Activated T-cell treated with anti-CD3 and anti-CD28 coated beads, Interleukin-2, amount 50 U/mL, for 48 hours (primary cell): ENCODE data around the gene GRK4.
A peak's percentile ranks its signal among the peaks of the same experiment; 100 is the strongest.

ENCODE experiments used
- DNase-seq, 2 experiments: peaks; one replicate each; pipeline ENCODE4 v3.0.0-alpha.2; 2020

Gene GRK4

DNA sequence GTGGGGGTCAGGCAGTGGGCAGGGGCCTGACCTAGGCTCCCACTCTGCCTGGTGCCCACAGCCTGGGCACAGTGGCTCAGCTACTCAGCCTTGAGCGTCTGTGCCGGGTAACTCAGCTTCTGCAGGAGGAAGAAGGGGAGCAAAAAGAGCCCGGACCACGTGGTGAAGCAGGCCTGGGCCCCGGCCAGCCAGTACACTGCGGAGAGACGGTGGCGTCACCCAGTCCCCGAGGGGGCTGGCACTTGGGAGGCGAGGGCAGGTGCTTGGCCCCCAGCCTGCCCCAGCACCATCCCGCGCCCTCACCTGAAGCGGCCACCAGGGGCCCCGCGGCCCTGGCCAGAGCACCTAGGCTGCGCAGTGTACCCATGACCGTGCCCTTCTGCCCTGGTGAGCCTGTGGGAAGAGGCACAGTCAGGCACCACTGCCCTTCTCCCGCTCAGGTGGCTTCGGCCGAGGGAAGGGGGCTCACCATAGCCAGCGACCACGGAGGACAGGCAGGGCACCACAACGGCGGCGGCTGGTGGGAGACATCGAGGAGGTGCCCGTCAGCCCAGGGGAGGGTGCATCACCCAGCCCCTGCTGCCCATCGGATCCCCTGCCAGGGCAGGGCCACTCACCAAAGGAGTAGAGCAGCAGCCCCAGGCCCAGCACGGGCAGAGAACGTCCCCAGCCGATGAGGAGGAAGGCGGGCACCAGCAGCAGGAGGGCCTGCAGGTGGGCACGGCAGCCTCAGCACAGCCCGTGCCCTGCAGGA lies 32.4 kb upstream of the GRK4 start:
- DNase-seq, result peak in 1 of 2 experiments; percentile 27

DNA sequence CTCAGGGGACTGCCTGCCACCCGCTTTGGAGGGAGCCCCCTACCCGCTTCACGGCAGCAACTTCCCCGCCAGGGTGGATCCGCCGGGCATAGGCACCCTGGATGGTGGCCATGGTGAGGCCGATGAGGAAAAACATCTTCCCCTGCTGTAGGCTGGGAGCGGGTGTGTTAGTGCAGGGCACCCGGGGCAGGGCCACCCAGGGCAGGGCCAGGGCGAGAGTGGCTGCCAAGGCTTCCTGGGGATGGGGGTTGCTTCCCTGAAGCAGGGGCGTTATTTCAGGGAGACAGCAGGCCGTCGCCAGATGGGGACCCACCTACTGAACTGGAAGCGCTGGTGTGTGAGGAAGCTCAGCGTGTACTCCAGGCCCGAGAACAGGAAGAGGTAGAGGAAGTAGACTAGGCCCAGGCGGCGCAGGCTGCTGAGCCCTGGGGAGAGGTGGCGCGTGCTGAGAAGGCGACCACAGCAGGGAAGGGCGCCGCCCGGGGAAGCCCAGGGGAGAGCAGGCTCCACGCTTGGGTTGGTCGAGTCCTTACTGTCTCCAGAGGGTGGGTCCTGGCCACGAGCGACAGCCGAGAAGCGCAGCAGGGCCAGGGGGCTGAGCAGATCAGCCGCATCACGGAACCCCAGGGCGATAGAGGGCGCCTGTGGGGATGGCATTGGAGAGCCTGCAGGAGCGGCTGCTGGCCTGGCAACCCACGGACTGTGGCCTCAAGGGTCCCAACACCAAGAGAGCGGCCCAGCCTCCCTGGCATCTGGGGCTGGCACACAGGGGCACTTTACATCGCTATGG lies 31.7 kb upstream of the GRK4 start:
- peak; percentile 66 to 76 for DNase-seq

DNA sequence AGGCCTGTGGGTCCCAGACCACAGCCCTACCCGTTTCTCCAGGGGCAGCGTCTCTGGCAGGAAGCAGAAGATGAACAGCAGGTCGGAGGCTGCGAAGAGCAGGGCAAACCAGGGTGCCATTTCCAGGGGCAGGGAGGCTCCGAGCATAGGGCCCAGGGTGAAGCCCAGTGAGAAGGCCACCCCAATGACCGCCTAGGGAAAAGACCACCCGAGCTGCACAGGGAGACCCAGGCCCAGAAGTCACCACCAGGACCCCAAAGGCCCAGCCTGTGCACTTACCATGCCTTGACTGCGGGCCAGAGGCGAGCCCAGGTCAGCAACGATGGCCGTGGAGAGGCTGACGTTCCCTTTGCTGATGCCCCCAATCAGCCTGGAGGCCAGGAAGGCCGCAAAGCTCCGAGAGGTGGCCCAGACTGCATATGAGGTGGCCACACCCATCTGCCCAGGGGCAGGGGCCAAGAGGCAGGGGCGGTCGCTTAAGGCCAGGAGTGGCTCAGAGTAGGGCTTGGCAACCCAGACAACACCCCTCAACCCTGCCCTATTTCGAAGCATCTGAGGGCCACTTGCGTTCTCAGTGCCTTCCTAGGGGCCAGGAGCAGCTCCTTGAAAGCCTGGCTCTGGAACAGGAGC lies 30.9 kb upstream of the GRK4 start:
- DNase-seq, result no peak

DNA sequence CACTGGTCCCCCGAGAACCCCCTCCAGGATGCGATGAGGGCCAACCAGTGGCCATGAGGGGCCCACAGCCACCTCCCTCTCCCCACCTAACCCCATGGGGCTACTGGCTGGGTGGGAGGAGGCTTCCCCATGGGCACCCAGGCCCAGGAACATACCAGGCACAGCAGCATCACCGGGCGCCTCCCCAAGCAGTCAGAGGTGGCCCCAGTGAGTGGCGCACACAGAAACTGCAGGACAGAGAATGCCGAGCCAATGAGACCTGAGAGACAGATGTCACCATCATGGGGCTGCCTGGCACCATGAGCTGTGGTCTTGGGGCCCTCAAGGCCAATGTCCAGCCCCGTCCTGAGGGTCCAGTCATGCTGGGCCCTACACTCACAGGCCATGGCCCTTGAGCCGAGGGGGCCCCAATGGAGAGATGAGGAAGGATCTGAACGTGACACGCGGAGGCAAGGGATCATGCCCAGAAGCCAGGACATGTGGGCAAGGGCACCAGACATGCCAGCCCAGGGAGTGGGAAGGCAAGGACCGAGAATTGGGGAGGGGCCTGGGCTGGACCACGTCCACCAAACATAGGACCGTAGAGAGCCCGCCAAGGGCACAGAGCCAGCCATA lies 30.3 kb upstream of the GRK4 start:
- peak; percentile 52 to 55 for DNase-seq

DNA sequence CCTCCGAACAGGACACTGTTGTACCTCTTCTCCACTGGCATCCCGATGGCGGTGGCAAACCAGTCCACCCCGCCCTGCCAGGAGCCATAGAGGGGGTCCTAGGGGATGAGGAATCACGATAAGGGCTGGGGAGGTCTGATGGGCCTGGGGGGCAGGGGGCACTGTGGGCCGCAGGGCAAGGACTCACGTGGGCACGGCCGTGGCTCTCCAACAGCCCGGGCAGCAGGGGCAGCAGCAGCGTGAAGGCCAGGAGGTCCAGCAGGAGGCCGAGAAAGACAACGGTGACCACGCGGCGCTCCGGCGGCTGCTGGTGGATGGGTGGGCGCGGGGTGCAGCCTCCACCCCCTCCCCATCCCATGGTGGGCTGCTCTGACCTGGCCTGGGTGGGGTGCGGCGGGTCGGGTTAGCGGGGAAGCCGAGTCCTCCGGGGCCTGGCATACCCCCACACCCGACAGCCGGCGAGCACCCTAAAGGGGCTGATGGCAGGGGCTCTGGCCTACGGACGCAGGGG lies 29.8 kb upstream of the GRK4 start:
- DNase-seq, result peak in 1 of 2 experiments; percentile 39

DNA sequence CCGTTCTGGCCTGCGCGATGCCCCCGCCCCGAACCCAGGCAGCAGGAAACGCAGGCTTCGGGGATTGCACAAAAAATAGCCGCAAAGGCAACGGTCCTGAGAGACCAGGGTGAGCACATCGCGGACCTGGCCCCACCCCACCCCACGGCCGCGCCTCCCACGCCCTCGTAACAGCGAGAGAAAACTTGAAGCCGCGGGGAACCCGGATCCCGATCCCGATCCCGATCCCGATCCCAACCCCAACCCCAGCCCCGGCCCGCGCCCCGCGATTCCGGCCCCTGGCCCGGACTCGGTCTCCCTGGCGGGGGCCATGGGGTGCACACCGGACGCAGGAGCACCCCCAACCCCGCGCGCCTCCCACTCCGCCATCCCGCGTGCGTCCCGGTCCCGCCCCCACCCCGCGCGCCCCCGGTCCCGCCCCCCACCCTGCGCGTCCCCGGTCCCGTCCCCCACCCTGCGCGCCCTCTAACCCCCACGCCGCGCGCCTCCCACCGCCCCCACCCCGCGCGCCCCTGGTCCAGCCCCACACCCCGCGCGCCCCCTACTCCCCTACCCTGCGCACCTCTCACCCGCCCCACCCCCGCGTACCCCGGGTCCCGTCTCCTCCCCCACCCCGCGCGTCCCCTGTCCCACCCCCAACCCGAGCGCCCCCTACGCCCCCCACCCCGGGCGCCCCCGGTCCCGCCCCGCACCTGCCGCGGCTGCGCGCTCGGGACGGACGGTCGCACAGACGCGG lies 29.1 kb upstream of the GRK4 start:
- peak; percentile 62 to 69 for DNase-seq

DNA sequence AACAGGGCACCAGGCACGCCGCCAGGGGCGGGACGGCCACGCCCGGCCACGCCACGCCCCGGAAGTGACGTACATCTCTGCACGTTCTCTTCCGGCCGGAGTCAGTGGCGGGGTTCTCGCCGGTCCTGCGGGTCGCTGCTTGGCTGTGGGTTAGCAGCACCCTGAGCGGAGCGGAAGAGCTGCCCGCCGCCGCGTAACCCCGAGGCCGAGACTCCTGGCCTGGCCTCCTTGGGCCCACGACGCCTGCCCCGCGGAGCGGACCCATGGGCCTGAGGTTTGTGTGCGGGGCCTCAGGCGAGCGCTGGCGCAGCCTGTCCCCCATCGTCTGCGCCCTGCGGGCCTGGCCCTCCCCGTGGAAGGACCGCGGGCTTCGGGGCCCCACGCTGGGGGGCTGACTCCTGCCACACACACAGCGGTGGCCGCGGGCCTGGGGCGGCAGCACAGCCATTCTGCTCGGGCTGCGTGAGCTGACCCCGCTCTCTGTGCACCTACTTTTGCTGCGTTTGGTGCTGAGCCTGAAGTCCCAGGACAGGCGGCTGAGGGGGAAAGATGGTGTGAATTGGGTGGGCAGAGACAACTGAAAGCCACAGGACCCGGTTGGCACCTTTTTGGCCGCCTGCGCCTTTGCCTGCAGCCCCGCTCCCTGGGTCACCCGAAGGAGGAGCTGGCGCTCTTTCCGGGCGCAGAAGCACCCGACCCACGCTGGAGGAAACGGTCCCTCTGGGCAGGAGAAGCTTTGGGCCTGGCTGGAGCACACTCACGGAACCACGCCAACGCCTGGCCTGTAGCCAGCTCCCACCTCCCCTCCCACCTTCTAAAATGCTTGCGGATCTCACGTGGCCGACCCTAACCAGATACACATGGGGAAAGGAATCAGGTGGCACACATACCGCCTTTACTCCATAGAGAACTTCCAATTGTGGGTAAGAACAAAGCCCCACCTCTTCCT lies 28.3 kb upstream of the GRK4 start:
- DNase-seq, result peak; percentile 97 to 98

DNA sequence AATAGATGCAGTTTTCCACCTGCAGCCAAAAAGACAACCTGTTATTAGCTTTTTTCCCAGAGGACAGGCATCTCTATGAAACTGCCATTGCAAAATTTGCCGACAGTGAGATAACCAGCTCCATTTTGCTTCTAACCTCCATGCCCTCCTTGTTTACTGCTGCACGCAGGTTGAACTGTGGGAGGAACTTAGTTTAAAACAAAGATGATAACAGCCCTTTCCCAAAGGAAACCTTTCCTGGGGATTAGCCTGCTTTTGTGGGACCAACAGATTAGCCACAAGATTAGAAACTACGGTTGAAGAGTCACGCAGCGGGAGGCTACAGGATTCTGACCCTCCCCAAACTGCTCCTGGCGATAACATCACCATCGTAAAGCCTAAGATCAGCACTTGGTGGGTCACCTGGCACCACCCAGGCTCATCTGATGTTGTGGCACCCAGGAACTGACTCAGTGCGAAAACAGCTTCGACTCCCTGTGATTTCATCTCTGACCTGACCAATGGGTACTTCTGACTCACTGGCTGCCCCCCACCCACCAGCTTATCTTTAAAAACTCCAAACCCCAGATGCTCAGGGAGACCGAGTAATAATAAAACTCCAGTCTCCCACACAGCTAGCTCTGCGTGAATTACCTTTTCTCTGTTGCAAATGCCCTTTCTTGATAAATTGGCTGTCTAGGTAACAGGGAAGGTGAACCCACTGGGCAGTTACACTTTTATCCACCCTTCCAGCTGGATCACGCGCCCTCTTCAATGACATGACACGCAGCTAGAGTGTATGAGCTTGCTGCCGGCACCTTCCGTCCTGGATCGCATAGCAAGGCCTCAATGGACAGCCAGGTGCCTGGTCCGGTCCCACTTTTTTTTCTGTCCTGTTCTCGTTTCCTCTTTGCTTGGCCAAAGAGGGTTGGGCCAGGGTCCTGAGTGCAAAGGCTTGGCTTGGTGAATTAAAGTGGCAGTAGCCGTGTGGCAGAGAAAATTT lies 27.3 kb upstream of the GRK4 start:
- peak; percentile 84 to 88 for DNase-seq

DNA sequence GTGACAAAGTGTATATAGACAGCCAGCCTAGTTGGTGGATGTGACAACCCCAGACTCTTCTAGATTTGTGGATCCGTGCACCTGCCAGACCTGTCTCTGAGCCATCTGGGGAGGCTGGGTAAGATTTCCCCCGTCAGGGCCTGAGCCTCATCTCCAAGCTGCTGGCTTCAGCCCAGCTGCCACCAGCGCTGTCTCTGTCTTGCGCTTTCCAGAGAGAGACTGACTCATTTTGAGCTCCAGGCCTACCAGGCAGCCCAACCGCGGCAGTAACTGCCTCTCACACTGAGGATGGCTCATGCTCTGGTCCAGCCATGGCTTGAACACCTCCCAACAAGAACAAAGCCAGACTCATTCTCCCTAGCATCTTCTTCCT lies 26.6 kb upstream of the GRK4 start:
- DNase-seq, result peak; percentile 79 to 83

DNA sequence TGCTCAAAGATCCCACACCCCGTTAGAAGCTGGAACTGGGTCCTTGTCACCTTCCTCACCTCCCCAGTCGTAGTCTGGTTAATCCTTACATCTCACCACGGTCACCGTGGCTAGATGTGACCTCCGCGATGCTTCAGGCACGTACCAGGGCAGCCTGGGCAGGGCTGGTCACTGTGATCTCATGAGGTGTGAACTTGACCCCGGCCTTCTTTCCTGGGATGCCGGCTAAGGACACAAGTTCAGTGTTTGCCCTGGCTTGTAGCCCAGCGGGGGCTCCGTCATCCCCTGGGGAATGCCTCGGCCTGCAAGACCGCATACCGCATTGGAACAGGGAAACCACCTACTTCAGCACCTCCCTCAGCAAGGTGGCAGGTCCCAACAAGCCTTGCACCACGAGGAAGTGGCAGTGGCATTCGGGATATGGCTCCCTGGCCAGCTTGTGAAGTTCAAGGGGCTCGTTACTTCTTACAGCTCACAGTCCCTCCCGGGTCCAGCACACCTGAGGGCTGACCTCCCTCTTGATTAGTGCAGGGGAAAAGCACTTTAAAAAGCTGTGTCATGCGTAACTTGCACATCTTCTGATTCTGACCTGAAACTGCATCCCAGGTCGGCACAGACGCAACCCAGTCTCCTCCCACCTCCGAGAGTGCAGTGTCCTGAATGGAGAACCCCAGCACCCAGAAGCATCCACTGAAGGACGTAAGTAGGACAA lies 26.1 kb upstream of the GRK4 start:
- DNase-seq, result peak; percentile 53 to 56

DNA sequence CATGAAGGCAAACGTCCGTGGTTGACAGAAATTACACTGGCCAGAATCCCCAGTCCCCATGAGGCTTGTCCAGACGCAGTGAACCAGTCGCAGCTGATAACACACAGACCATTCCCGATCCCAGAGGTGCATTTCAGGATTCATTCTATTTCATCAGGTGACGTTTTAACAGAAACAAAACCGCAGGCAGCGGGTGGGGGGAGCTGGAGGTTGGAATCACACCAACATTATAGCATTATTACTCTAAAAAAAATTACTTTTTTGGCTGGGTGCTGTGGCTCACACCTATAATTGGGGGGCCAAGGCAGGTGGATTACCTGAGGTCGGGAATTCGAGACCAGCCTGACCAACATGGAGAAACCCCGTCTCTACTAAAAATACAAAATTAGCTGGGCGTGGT lies 25.4 kb upstream of the GRK4 start:
- DNase-seq, result peak in 1 of 2 experiments; percentile 16

DNA sequence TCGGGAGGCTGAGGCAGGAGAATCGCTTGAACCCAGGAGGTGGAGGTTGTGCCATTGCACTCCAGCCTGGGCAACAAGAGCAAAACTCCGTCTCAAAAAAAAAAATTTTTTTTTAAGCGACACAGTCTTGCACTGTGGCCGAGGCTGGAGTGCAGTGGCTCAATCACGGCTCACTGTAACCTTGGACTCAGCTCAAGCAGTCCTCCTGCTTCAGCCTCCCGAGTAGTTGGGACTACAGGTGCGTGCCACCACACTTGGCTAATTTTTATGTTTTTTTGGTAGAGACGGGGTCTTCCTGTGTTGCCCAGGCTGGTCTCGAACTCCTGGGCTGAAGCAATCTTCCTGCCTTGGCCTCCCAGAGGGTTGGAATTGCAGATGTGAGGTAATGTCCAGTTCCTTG lies 25.0 kb upstream of the GRK4 start:
- peak; percentile 15 to 17 for DNase-seq

DNA sequence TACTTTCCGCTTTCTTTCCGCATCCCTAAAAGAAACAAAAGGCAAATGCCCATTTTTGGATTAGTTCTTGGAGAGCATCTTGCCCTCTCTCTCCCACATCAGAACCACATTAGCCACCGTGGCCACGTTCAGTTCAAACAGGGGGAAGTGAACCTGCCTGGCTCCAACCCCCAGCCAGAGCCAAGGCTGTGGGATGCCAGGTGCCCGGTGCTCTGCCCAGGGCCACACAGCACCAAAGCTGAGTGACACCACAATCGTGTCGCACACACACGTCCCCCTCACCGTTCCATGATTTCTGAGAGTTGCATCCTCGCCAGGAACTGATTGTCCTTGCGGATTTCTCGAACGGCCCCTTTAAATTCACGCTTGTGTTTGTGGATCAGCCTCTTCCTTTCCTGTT lies 24.5 kb upstream of the GRK4 start:
- DNase-seq, result peak; percentile 18 to 22

DNA sequence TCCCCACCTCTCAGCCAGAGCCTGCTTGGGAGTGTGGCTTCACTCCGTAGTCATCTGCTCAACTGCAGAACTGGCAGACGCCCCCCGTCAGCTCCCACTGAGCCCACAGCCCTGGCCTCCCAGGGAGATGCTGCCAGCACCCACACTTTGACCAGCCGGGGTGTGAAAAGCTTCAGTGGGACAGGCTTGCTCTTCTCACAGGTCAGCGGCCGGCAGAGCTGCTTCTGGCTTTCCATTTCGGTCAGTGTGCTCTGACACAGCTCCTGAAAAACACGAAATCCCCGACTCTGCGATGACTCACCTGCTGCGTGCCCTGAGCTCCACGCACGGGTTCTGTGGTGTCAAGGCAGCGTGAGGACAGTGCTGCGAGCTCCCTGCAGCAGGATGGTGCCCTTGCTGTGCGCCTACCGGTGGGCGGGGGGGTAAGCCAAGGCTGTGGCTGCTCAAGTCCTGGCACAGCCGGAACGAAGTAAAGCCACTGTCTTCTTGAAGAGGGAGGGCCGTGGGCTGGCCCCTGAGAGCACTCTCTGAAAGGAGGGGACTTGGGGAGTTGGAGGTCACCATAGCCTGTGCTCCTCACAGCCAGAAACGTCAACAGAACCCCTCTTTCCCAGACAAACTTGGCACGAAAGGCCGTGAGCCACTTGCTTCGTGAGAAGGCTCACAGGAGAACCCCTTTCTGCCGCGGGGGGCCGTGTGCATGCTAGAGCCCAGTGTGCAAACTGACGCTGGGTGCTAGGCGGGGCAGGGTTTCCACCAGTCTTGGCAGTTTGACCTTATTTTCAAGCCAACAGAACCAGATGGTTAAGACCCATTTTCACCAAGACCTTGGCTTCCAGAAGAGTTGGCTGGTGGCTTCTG lies 23.8 kb upstream of the GRK4 start:
- peak; percentile 43 to 50 for DNase-seq

DNA sequence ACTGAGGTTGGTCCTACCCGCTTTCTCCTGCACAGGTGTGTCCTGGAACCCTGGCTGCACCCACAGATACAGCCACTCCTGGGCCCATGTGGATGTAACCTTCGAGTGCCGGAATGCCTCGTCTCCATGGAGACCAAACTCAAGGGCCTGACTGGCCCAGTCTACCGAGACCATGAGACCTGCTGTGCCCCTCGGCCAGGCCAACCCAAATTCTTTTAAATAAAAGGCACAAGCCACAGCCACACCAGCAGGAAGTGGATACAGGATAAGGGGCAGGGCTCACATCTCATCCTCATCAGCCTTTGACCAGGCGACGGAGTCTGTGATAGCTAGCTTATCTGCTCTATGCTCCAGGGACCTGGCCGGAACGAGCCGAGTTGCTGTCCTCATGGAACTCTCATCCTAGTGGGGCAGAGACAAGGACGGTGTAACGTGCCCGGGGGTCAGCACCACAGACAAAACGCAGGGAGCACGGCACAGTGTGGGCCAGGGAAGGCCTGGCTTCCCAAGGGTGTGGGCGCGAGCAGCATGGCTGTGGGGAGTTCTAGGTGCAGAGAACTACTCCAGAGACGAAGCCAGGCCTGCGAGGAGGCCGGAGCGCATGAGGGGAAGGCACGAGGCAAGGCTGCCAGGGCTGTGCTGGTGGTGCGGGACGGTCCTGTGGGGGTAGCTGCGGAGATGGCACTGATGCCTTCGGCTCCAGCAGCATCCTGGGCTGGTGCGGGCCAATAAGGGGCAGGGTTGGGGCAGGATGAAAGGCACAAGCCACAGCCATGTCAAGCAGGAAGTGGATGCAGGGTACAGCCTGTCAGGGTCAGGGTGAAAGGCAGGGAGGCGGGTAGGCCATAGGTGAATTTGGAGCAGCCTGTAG lies 22.9 kb upstream of the GRK4 start:
- peak; percentile 23 to 28 for DNase-seq

DNA sequence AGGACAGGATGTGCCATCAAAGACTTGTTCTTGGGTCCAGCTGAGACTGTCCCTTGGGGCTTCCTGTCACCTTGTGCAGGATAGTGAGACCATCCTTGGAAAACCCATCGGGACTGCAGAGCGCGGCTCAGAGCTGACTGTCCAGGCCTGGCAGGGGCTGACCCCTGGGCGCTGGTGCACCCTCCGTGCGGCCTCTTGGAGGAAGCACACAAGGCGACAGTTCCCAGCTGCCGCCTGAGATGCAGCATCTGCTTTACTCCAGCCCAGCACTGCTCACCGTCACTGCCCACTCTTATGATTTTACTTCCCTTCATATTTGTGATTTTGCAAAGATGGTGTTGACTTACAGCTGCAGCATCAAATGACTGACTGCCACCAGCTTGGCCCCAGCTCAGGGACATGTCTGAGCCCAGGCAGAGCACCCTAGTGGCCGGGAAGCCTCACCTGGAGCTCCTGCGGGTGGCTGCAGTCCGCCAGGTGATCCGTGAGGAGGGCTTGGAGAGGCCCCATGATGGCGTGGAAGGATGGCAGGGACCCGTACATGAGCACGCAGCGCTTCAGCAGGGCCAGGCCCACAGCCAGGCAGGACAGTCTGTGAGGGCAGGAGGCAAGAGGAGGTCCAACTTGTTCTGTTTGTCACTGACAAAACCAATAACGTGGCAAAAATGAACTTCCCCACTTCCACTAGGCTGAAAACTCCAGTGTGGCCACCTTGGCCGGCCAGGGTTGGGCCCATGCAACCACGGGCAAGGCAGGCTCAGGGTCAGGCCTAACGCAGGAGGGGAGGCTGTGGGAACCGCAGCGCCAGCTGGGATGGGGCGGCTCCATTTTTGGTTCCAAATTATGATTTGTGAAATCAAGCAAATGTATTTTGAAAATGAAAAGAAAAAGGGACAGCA lies 22.0 kb upstream of the GRK4 start:
- peak; percentile 16 to 25 for DNase-seq
